HUES64 (cell line): ENCODE measurements around the gene FXYD2.
A peak's percentile ranks its signal among the peaks of the same experiment; 100 is the strongest.
"Not testable (repeated sequence)": the region's sequence is repeated elsewhere in the genome, so short reads cannot be mapped to it uniquely, and the experiment has no call there.

Source experiments
- H3K27ac ChIP-seq: 2 replicates; pipeline ENCODE4 v1.7.0; 2013; ENCODE audit warnings: low read depth, low read length, inconsistent platforms
- H3K27me3 ChIP-seq: 2 replicates; pipeline ENCODE4 v1.6.1; 2013; ENCODE audit warnings: mild to moderate bottlenecking, low read length; ENCODE audit not compliant: insufficient read depth
- H3K36me3 ChIP-seq: 2 replicates; pipeline ENCODE4 v1.6.1; 2013; ENCODE audit warnings: mild to moderate bottlenecking, low read length; ENCODE audit not compliant: insufficient read depth
- H3K4me1 ChIP-seq: 2 replicates; pipeline ENCODE4 v1.6.1; 2013; ENCODE audit warnings: mild to moderate bottlenecking, low read length, moderate library complexity; ENCODE audit not compliant: insufficient read depth
- H3K4me3 ChIP-seq: 2 replicates; pipeline ENCODE4 v1.5.1; 2013; ENCODE audit warnings: mild to moderate bottlenecking, low read length, moderate library complexity
- H3K9ac ChIP-seq: 2 replicates; pipeline ENCODE4 v1.6.1; 2013; ENCODE audit warnings: mild to moderate bottlenecking, low read depth, low read length
- H3K9me3 ChIP-seq: 2 replicates; pipeline ENCODE4 v1.6.1; 2013; ENCODE audit warnings: low read depth, low read length; ENCODE audit not compliant: insufficient read depth
- WGBS: fragments of 150-250, 120-280 bp; methylation state at CpG from one replicate; pipeline ENCODE4 v1.1.7; 2013; ENCODE audit warnings: missing lambda C conversion rate; 5-methylcytosine and 5-hydroxymethylcytosine counted together

FXYD2 gene

GRCh38 chr11:117816846-117817367 is 7.6 kb downstream of the FXYD2 start:
- H3K4me1 ChIP-seq: peaks cover 28% of the 10 kb centered on the region
- H3K9ac ChIP-seq: no peak overlapping the region
- 69% methylated on average over 5 of the region's 5 CpGs for WGBS
- H3K36me3 ChIP-seq: no peaks in the 10 kb centered on the region
- no peak overlapping the region for H3K4me3 ChIP-seq
- H3K27ac ChIP-seq: peak overlapping the region; percentile 23; the same call in 1 of the 2 replicates
- no peaks in the 10 kb centered on the region for H3K9me3 ChIP-seq
- no peaks in the 10 kb centered on the region for H3K27me3 ChIP-seq

GRCh38 chr11:117816151-117816741 is 8.3 kb downstream of the FXYD2 start:
- peaks cover 28% of the 10 kb centered on the region for H3K4me1 ChIP-seq
- 18% methylated on average over 20 of the region's 20 CpGs for WGBS
- no peaks in the 10 kb centered on the region for H3K9me3 ChIP-seq
- no peaks in the 10 kb centered on the region for H3K27me3 ChIP-seq
- H3K36me3 ChIP-seq: no peaks in the 10 kb centered on the region
- H3K4me3 ChIP-seq: no peak overlapping the region
- no peak overlapping the region for H3K9ac ChIP-seq
- H3K27ac ChIP-seq: peak overlapping the region; percentile 52; the same call in 1 of the 2 replicates

GRCh38 chr11:117815262-117815803 is 9.2 kb downstream of the FXYD2 start:
- no peaks in the 10 kb centered on the region for H3K27me3 ChIP-seq
- H3K4me3 ChIP-seq: no peak overlapping the region
- H3K27ac ChIP-seq: peak overlapping the region; percentile 64; the same call in 1 of the 2 replicates
- no peak overlapping the region for H3K9ac ChIP-seq
- H3K4me1 ChIP-seq: peaks cover 28% of the 10 kb centered on the region
- H3K36me3 ChIP-seq: no peaks in the 10 kb centered on the region
- 64% methylated on average over 7 of the region's 7 CpGs for WGBS
- H3K9me3 ChIP-seq: no peaks in the 10 kb centered on the region

GRCh38 chr11:117814766-117815261 is 9.7 kb downstream of the FXYD2 start:
- peaks cover 28% of the 10 kb centered on the region for H3K4me1 ChIP-seq
- no peak overlapping the region for H3K4me3 ChIP-seq

GRCh38 chr11:117814204-117814765 is 10.3 kb downstream of the FXYD2 start:
- H3K9ac ChIP-seq: no peak overlapping the region
- H3K36me3 ChIP-seq: no peaks in the 10 kb centered on the region
- H3K4me1 ChIP-seq: peaks cover 28% of the 10 kb centered on the region
- no peak overlapping the region for H3K4me3 ChIP-seq
- H3K27ac ChIP-seq: peak overlapping the region; percentile 8; the same call in 1 of the 2 replicates
- no peaks in the 10 kb centered on the region for H3K27me3 ChIP-seq
- WGBS: 73% methylated on average over 7 of the region's 7 CpGs
- H3K9me3 ChIP-seq: no peaks in the 10 kb centered on the region

More at GRCh38 chr11:117814766-117815261, 9.7 kb downstream of the FXYD2 start:
- no peaks in the 10 kb centered on the region for H3K36me3 ChIP-seq
- peak overlapping the region; percentile 64; the same call in 1 of the 2 replicates for H3K27ac ChIP-seq
- no peak overlapping the region for H3K9ac ChIP-seq
- 44% methylated on average over 13 of the region's 14 CpGs for WGBS
- no peaks in the 10 kb centered on the region for H3K9me3 ChIP-seq
- H3K27me3 ChIP-seq: no peaks in the 10 kb centered on the region

- H3K4me1 ChIP-seq, H3K9ac ChIP-seq, H3K36me3 ChIP-seq, H3K9me3 ChIP-seq, H3K4me3 ChIP-seq, H3K27ac ChIP-seq, H3K27me3 ChIP-seq: not testable (repeated sequence)
- WGBS: 95% methylated on average over 12 of the region's 12 CpGs
These were observed 14.5 kb downstream of the FXYD2 start for GRCh38 chr11:117810056-117810451.

- 0 out of 2 replicates have a peak, but pooled peaks cover 3% of the 10 kb centered on the region for H3K27me3 ChIP-seq
- H3K4me3 ChIP-seq: no peak overlapping the region
- H3K9ac ChIP-seq: no peak overlapping the region
- peaks cover 4% of the 10 kb centered on the region for H3K4me1 ChIP-seq
- no peak overlapping the region for H3K27ac ChIP-seq
- H3K36me3 ChIP-seq: no peaks in the 10 kb centered on the region
- 57% methylated on average over 22 of the region's 22 CpGs for WGBS
- no peaks in the 10 kb centered on the region for H3K9me3 ChIP-seq
These were observed 15.1 kb downstream of the FXYD2 start for GRCh38 chr11:117809236-117810055.

- no peaks in the 10 kb centered on the region for H3K36me3 ChIP-seq
- WGBS: 86% methylated on average over 12 of the region's 12 CpGs
- H3K9ac ChIP-seq: no peak overlapping the region
- no peaks in the 10 kb centered on the region for H3K9me3 ChIP-seq
- no peak overlapping the region for H3K27ac ChIP-seq
- H3K27me3 ChIP-seq: 0 out of 2 replicates have a peak, but pooled peaks cover 3% of the 10 kb centered on the region
- H3K4me3 ChIP-seq: no peak overlapping the region
- no peaks in the 10 kb centered on the region; the same call in 1 of the 2 replicates for H3K4me1 ChIP-seq
These were observed 15.8 kb downstream of the FXYD2 start for GRCh38 chr11:117808784-117809183.

GRCh38 chr11:117807482-117808327 is 16.8 kb downstream of the FXYD2 start:
- no peak overlapping the region for H3K4me3 ChIP-seq
- no peaks in the 10 kb centered on the region for H3K9me3 ChIP-seq
- 71% methylated on average over 22 of the region's 22 CpGs for WGBS
- H3K27me3 ChIP-seq: 0 out of 2 replicates have a peak, but pooled peaks cover 3% of the 10 kb centered on the region
- H3K27ac ChIP-seq: no peak overlapping the region
- no peak overlapping the region for H3K9ac ChIP-seq
- no peaks in the 10 kb centered on the region; the same call in 1 of the 2 replicates for H3K4me1 ChIP-seq
- H3K36me3 ChIP-seq: no peaks in the 10 kb centered on the region

GRCh38 chr11:117806846-117807245 is 17.7 kb downstream of the FXYD2 start:
- no peaks in the 10 kb centered on the region for H3K36me3 ChIP-seq
- H3K27ac ChIP-seq: no peak overlapping the region
- H3K9ac ChIP-seq: no peak overlapping the region
- H3K4me1 ChIP-seq: no peaks in the 10 kb centered on the region; the same call in 1 of the 2 replicates
- 0 out of 2 replicates have a peak, but pooled peaks cover 3% of the 10 kb centered on the region for H3K27me3 ChIP-seq
- H3K4me3 ChIP-seq: no peak overlapping the region
- H3K9me3 ChIP-seq: no peaks in the 10 kb centered on the region
- 85% methylated on average over 5 of the region's 5 CpGs for WGBS
